B cell (primary cell): ENCODE measurements around the gene SEPTIN1. TPM values are rescaled to one million over a fixed set of nuclear protein-coding genes. Genes with fewer than 3 reads are reported as not detected.

ENCODE experiments used
- ATAC-seq: fragments of 200-7000 bp; cut with Tn5 transposase; one replicate; pipeline ENCODE4 v1.10.0; 2021; ENCODE audit warnings: low read depth, mild to moderate bottlenecking, moderate number of reproducible peaks, moderate library complexity
- CTCF ChIA-PET: fragments of 350-600 bp; sonication (Branson Sonifier 250); formaldehyde crosslinking; loops from one replicate; lab custom pipeline; 2021; ENCODE audit warnings: antibody characterized with exemption, inconsistent platforms; lab: Charles Lee
- POLR2A ChIA-PET: fragments of 350-600 bp; sonication (Branson Sonifier 250); formaldehyde crosslinking; loops from one replicate; lab custom pipeline; 2021; ENCODE audit warnings: antibody characterized with exemption; lab: Charles Lee
- DNase-seq: peaks from one replicate; pipeline ENCODE4 v3.0.0; 2013
- H2AFZ ChIP-seq: 2 replicates; pipeline ENCODE4 v1.6.1; 2012; ENCODE audit warnings: mild to moderate bottlenecking, low read depth, low read length; ENCODE audit not compliant: insufficient read depth, poor library complexity, severe bottlenecking
- H3K27ac ChIP-seq, 2 donors: 1 replicate in 1 of 2; 2 replicates in 1 of 2; pipeline ENCODE4 v1.5.1; 2012 to 2013; ENCODE audit warnings: low read length in 2 of 2, mild to moderate bottlenecking in 2 of 2, moderate library complexity in 1 of 2
- H3K27me3 ChIP-seq, 4 experiments: fragments of 200-600 bp in 1 of 4; sonication (generic) in 1 of 4; replicated peaks in 1 of 4; 1 replicate in 2 of 4; 2 replicates in 2 of 4; pipeline versions ENCODE4 v1.6.1 to v1.7.0; 2013 to 2016; ENCODE audit warnings: low read length in 3 of 4, mild to moderate bottlenecking in 2 of 4, mixed read lengths in 1 of 4, moderate library complexity in 1 of 4; ENCODE audit not compliant: insufficient read depth in 4 of 4, control insufficient read depth in 3 of 4; ENCODE audit errors: control extremely low read depth in 1 of 4
- H3K36me3 ChIP-seq, 2 experiments: replicated peaks in 1 of 2; 1 replicate in 1 of 2; 2 replicates in 1 of 2; pipeline versions ENCODE4 v1.6.1 to v1.7.1; 2013; ENCODE audit warnings: low read length in 1 of 2; ENCODE audit not compliant: insufficient read depth in 2 of 2, control insufficient read depth in 1 of 2; ENCODE audit errors: control extremely low read depth in 1 of 2, extremely low read depth in 1 of 2
- H3K4me1 ChIP-seq, 2 donors: fragments of 200-600 bp in 1 of 2; sonication (generic) in 1 of 2; 1 replicate in 1 of 2; 2 replicates in 1 of 2; pipeline versions ENCODE4 v1.5.1 to v1.6.1; 2013 to 2017; ENCODE audit warnings: low read length in 2 of 2; ENCODE audit not compliant: control insufficient read depth in 2 of 2, insufficient read depth in 2 of 2
- H3K4me2 ChIP-seq: replicated peaks from 2 replicates; pipeline ENCODE3; 2012; ENCODE audit warnings: mild to moderate bottlenecking, low read depth, low read length; ENCODE audit not compliant: poor library complexity, severe bottlenecking
- H3K4me3 ChIP-seq, 5 experiments: fragments of 200-600 bp in 1 of 5; sonication (generic) in 1 of 5; 1 replicate in 3 of 5; 2 replicates in 2 of 5; pipeline versions ENCODE4 v1.5.1 to v1.7.0; 2011 to 2016; ENCODE audit warnings: low read length in 4 of 5, mild to moderate bottlenecking in 4 of 5, low read depth in 2 of 5, control low read depth in 1 of 5, moderate library complexity in 1 of 5; ENCODE audit not compliant: insufficient read depth in 1 of 5; ENCODE audit errors: control extremely low read depth in 1 of 5, extremely low read depth in 1 of 5
- H3K79me2 ChIP-seq: fragments of 200-600 bp; sonication (generic); one replicate; pipeline ENCODE4 v1.6.0; 2016; ENCODE audit warnings: low read length; ENCODE audit not compliant: control insufficient read depth, insufficient read depth
- H3K9ac ChIP-seq: fragments of 200-600 bp; sonication (generic); 2 replicates; pipeline ENCODE4 v1.6.1; 2017; ENCODE audit warnings: mild to moderate bottlenecking, low read length, moderate library complexity
- H3K9me3 ChIP-seq, 3 donors: one replicate each; pipeline versions ENCODE4 v1.6.1 to v1.7.1; 2013; ENCODE audit warnings: low read length in 2 of 3; ENCODE audit not compliant: control insufficient read depth in 2 of 3, insufficient read depth in 1 of 3; ENCODE audit errors: control extremely low read depth in 1 of 3
- H4K20me1 ChIP-seq: 2 replicates; pipeline ENCODE4 v1.6.0; 2012; ENCODE audit warnings: mild to moderate bottlenecking, low read length; ENCODE audit not compliant: insufficient read depth, control insufficient read depth, poor library complexity, severe bottlenecking
- H3K27ac Mint-ChIP-seq: one replicate; pipeline ENCODE4 v1.8.0; 2021; ENCODE audit warnings: mixed read lengths
- H3K27me3 Mint-ChIP-seq: one replicate; pipeline ENCODE4 v1.8.0; 2021; ENCODE audit warnings: mixed read lengths
- H3K4me1 Mint-ChIP-seq: one replicate; pipeline ENCODE4 v1.8.0; 2021; ENCODE audit warnings: mixed read lengths
- H3K4me3 Mint-ChIP-seq: one replicate; pipeline ENCODE4 v1.8.0; 2021; ENCODE audit warnings: mixed read lengths
- H3K9me3 Mint-ChIP-seq: one replicate; pipeline ENCODE4 v1.8.0; 2022; ENCODE audit warnings: mixed read lengths; ENCODE audit not compliant: insufficient read depth
- EZH2 ChIP-seq: IDR thresholded peaks from 2 replicates; pipeline ENCODE4 v1.6.1; 2012; ENCODE audit warnings: borderline replicate concordance, low read depth, mild to moderate bottlenecking, moderate library complexity, low read length; ENCODE audit not compliant: insufficient read depth, poor library complexity, severe bottlenecking
- WGBS: methylation state at CpG from one replicate; pipeline ENCODE4 v1.1.5; 2013; ENCODE audit warnings: missing lambda C conversion rate; ENCODE audit not compliant: insufficient coverage; 5-methylcytosine and 5-hydroxymethylcytosine counted together
- intact Hi-C: fragments of 100-400 bp; cut with micrococcal nuclease; formaldehyde crosslinking; loops from one replicate; pipeline ENCODE4 v1.10.0; 2022
- polyA plus RNA-seq: library from polyadenylated mRNA; depleted of rRNA; stranded (reverse); fragments of >200 nt; gene quantifications from 2 replicates; pipeline ENCODE4 v1.2.3, GENCODE V29; 2012
- total RNA-seq, 2 donors: library from RNA; stranded (reverse); fragments of 120-200 nt in 1 of 2; gene quantifications; 1 replicate in 1 of 2; 2 replicates in 1 of 2; pipeline versions ENCODE4 v1.2.3 to v1.2.4, GENCODE V29; 2013 to 2022
- TF ChIP-seq, protein P1 (sequence below): fragments of 200-600 bp; IDR thresholded peaks from one replicate; pipeline ENCODE4 v1.8.0; 2022; ENCODE audit warnings: antibody characterized with exemption, mild to moderate bottlenecking

The SEPTIN1 gene
- total and polyA plus RNA-seq, 2 donors (not counting 1 experiment from before 2014, with no cell fraction given): 154 to 302 TPM

DNA sequence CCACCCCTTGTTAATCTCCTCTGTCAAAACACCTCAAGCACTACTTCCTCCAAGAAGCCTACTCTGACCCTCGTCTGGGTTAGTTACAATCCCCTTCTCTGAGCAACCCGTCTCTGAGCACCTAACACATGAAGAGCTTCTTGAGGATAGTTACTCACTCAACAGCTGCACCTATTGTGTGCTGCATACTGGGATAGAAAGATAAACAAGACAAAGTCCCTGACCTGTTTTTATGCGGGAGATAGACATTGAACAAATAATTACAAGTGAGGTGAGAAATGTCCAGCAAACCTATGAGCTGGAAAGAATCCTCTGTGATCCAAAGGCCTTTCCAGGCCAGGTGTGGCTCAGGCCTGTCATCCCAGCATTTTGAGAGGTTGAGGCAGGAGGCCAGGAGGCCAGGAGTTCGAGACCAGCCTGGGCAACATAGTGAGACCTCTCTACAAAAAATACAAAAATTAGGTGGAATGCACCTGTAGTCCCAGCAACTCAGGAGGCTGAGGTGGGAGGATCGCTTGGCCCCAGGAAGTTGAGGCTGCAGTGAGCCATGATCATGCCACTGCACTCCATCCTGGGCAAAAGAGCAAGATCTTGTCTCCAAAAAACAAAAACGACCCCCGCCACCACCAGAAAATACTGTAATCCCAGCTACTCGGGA is 19.5 kb upstream of the SEPTIN1 start:
- H3K27me3 ChIP-seq: no peaks in the 10 kb centered on the region
- ATAC-seq (no peak), DNase-seq (peak; percentile 6)
- no peak overlapping the region for H3K4me2 ChIP-seq
- no peak overlapping the region for H3K9ac ChIP-seq
- Mint-ChIP-seq H3K4me1 (peaks cover 19% of the 10 kb centered on the region), H3K9me3 (no peaks in the 10 kb centered on the region), H3K27me3 (peaks cover 7% of the 10 kb centered on the region), H3K4me3 (peak overlapping the region; percentile 75), H3K27ac (no peak overlapping the region)
- peaks cover 11 to 24% of the 10 kb centered on the region in 2 donors for H3K4me1 ChIP-seq
- no peak overlapping the region for H3K27ac ChIP-seq
- peaks cover 18% of the 10 kb centered on the region for H4K20me1 ChIP-seq
- ChIA-PET CTCF (interaction anchor here (1.1 to 2.5 kb wide), 2 partner anchors 7 to 28 kb away, joined by 3 to 15 read pairs; partner anchors contain the start of genes DCTPP1 and ZNF771), POLR2A (no interaction called here)
- TF ChIP-seq, protein P1, sequence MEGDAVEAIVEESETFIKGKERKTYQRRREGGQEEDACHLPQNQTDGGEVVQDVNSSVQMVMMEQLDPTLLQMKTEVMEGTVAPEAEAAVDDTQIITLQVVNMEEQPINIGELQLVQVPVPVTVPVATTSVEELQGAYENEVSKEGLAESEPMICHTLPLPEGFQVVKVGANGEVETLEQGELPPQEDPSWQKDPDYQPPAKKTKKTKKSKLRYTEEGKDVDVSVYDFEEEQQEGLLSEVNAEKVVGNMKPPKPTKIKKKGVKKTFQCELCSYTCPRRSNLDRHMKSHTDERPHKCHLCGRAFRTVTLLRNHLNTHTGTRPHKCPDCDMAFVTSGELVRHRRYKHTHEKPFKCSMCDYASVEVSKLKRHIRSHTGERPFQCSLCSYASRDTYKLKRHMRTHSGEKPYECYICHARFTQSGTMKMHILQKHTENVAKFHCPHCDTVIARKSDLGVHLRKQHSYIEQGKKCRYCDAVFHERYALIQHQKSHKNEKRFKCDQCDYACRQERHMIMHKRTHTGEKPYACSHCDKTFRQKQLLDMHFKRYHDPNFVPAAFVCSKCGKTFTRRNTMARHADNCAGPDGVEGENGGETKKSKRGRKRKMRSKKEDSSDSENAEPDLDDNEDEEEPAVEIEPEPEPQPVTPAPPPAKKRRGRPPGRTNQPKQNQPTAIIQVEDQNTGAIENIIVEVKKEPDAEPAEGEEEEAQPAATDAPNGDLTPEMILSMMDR: no peak
- no peak for TF ChIP-seq EZH2
- H3K36me3 ChIP-seq: peaks cover 0 to 16% of the 10 kb centered on the region in 2 experiments
- 85% methylated on average over 6 of the region's 8 CpGs for WGBS
- no peaks in the 10 kb centered on the region for H3K9me3 ChIP-seq
- no peak overlapping the region for H3K4me3 ChIP-seq
- intact Hi-C loops: no loop called here
- peaks cover 30% of the 10 kb centered on the region for H3K79me2 ChIP-seq
- H2AFZ ChIP-seq: no peak overlapping the region
